ENCODE measurements around the gene ZNF827.

ZNF827 gene

GRCh38 chr4:145734576-145735346 lies 203.9 kb downstream of the ZNF827 start:
- Histone ChIP-seq H3K36me3 (no peaks in the 10 kb centered on the region), H3K4me1 (ENCODE audit: control insufficient read depth in 1 of 2, insufficient read depth in 1 of 2, low read depth in 1 of 2, low read length in 1 of 2) (peaks cover 0 to 13% of the 10 kb centered on the region in 2 experiments), H3K27ac (no peak overlapping the region), H3K4me3 (ENCODE audit: low read depth in 1 of 2, low read length in 1 of 2) (no peak overlapping the region), H3K27me3 (peaks cover 36% of the 10 kb centered on the region), H3K9me3 (no peaks in the 10 kb centered on the region)
- TF ChIP-seq, protein P1, sequence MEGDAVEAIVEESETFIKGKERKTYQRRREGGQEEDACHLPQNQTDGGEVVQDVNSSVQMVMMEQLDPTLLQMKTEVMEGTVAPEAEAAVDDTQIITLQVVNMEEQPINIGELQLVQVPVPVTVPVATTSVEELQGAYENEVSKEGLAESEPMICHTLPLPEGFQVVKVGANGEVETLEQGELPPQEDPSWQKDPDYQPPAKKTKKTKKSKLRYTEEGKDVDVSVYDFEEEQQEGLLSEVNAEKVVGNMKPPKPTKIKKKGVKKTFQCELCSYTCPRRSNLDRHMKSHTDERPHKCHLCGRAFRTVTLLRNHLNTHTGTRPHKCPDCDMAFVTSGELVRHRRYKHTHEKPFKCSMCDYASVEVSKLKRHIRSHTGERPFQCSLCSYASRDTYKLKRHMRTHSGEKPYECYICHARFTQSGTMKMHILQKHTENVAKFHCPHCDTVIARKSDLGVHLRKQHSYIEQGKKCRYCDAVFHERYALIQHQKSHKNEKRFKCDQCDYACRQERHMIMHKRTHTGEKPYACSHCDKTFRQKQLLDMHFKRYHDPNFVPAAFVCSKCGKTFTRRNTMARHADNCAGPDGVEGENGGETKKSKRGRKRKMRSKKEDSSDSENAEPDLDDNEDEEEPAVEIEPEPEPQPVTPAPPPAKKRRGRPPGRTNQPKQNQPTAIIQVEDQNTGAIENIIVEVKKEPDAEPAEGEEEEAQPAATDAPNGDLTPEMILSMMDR (IDR thresholded peaks at IDR 0.05), result no peak

DNA sequence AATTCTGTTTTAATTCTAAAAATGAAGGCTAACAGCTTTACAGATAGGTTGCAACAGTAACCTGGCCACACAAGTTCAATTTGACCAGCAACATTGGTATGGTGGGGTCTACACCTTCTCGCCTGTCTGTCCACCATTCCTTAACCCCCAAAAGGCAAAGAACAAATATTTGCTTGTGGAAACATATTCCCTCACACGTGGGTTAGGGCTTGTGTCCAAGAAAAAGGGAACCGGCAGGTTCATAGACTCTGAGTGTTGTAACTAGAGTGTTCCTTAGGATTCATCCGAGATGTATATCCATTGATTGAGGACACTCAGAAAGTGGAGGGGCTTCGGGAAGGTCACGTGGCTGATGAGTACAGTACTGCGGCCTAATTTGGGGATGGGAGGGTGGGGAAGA lies 204.6 kb downstream of the ZNF827 start:
- no peak overlapping the region for H3K4me3 ChIP-seq (ENCODE audit: low read depth in 1 of 2, low read length in 1 of 2)
- TF ChIP-seq, protein P1 (IDR thresholded peaks at IDR 0.05), result no peak
- H3K27ac ChIP-seq, result no peak overlapping the region
- no peaks in the 10 kb centered on the region for H3K9me3 ChIP-seq
- H3K4me1 ChIP-seq (ENCODE audit: control insufficient read depth in 1 of 2, insufficient read depth in 1 of 2, low read depth in 1 of 2, low read length in 1 of 2), result peaks cover 0 to 13% of the 10 kb centered on the region in 2 experiments
- no peaks in the 10 kb centered on the region for H3K36me3 ChIP-seq
- peaks cover 34% of the 10 kb centered on the region for H3K27me3 ChIP-seq

- Histone ChIP-seq H3K9me3 (no peaks in the 10 kb centered on the region), H3K27me3 (peaks cover 34% of the 10 kb centered on the region), H3K27ac (peak overlapping the region; percentile 41), H3K4me3 (ENCODE audit: low read depth in 1 of 2, low read length in 1 of 2) (peak overlapping the region; percentile 45 to 62), H3K4me1 (ENCODE audit: control insufficient read depth in 1 of 2, insufficient read depth in 1 of 2, low read depth in 1 of 2, low read length in 1 of 2) (peaks cover 0 to 13% of the 10 kb centered on the region in 2 experiments), H3K36me3 (no peaks in the 10 kb centered on the region)
- TF ChIP-seq, protein P1 (IDR thresholded peaks at IDR 0.05), result no peak
These were observed 205.4 kb downstream of the ZNF827 start for GRCh38 chr4:145732895-145733880.

DNA sequence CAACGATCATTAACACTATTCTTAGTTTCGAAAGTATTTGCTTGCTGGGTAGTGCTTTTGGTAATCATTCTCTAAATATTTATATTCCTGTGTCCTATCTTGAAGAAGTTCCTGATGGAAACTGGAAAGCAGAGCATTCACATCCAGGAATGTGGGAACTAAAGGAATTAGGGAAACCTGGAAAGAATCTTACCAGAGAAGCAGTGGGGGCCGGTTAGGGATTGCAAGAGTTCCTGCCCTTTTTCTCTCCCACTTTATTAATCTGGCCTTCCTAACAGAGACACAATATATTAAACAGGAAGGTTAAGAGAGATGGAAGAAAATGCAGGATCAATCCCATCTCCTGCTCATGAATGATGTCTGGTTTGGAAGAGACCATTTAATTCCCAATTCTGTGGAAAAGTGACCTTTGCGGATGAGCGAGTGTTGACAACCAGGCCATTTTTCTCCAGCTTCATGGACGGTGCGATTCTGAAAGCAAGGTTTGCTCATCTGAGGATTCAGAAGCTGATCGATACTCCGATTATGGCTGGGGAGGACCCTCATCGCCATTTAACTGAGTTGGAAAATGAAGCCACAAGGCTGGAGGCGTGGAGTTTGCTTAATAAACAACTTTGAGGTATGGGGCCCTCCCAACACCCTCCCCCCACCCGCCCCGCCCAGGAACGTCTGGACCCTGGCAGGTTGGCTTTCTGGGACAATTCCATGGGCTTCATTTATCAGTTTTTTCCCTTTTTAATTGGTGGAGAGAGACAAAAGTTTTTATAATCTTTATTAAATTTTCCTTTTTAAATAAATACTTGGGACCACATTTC lies 206.4 kb downstream of the ZNF827 start:
- Histone ChIP-seq H3K27ac (no peak overlapping the region), H3K27me3 (peaks cover 34% of the 10 kb centered on the region), H3K4me3 (ENCODE audit: low read depth in 1 of 2, low read length in 1 of 2) (peak overlapping the region; percentile 45 to 62), H3K36me3 (no peaks in the 10 kb centered on the region), H3K9me3 (no peaks in the 10 kb centered on the region), H3K4me1 (ENCODE audit: control insufficient read depth in 1 of 2, insufficient read depth in 1 of 2, low read depth in 1 of 2, low read length in 1 of 2) (peaks cover 0 to 13% of the 10 kb centered on the region in 2 experiments)
- TF ChIP-seq, protein P1 (IDR thresholded peaks at IDR 0.05), result no peak

DNA sequence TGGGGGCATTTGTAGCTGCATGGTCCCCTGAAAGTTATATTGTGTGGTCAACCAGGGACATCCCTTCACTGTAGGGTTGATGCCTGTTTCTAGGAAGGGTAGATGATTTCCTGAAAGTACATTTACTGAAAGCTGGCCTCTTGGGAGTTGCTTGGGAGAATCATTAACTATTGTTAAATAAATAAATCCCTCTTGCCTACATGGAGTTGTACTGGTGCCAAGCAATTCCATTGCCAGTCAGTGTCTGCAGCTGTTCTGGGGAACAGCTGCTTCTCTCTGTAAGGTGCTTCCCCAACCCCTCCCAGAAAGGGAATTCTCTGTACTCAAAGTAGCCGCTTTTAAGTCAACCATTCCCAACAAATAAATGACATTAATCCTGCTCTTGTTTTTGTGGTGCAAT lies 207.6 kb downstream of the ZNF827 start:
- H3K4me1 ChIP-seq (ENCODE audit: control insufficient read depth in 1 of 2, insufficient read depth in 1 of 2, low read depth in 1 of 2, low read length in 1 of 2), result peaks cover 0 to 13% of the 10 kb centered on the region in 2 experiments
- H3K27ac ChIP-seq, result no peak overlapping the region
- no peaks in the 10 kb centered on the region for H3K9me3 ChIP-seq
- TF ChIP-seq, protein P1 (IDR thresholded peaks at IDR 0.05), result no peak
- peaks cover 34% of the 10 kb centered on the region for H3K27me3 ChIP-seq
- no peak overlapping the region for H3K4me3 ChIP-seq (ENCODE audit: low read depth in 1 of 2, low read length in 1 of 2)
- H3K36me3 ChIP-seq, result no peaks in the 10 kb centered on the region
